SK-N-SH (cell line): ENCODE results near the gene DNAJC5. TPM values are rescaled to one million over a fixed set of nuclear protein-coding genes. Genes with fewer than 3 reads are reported as not detected.

Source experiments
- CTCF ChIA-PET: fragments of 300-600, 350-600 bp; formaldehyde crosslinking; extraction: SDS; loops from one replicate; lab custom pipeline; 2021; lab: Yijun Ruan, JAX
- POLR2A ChIA-PET: fragments of 350-600 bp; sonication (Branson Sonifier 250); formaldehyde crosslinking; extraction: SDS; loops from one replicate; lab custom pipeline; 2020; ENCODE audit warnings: antibody characterized with exemption, inconsistent platforms; lab: Yijun Ruan, JAX
- DNase-seq: peaks from one replicate; pipeline ENCODE4 v3.0.0; 2012
- H2AFZ ChIP-seq: fragments of 200-600 bp; sonication (generic); 2 replicates; pipeline ENCODE4 v1.8.1; 2016; ENCODE audit warnings: antibody characterized with exemption, mild to moderate bottlenecking, low read depth
- H3F3A ChIP-seq: fragments of 200-600 bp; sonication (generic); replicated peaks from 2 replicates; pipeline ENCODE3; 2016; ENCODE audit warnings: antibody characterized with exemption, mild to moderate bottlenecking; ENCODE audit not compliant: insufficient read depth
- H3K27ac ChIP-seq, 2 experiments: fragments of 200-500 bp in 1 of 2; fragments of 200-600 bp in 1 of 2; sonication (Bioruptor generic) in 1 of 2; sonication (generic), shearing (Covaris generic) in 1 of 2; 2 replicates each; pipeline versions ENCODE4 v1.5.1 to v1.6.1; 2014 to 2016; ENCODE audit warnings: low read depth in 2 of 2, inconsistent platforms in 1 of 2, low read length in 1 of 2, mild to moderate bottlenecking in 1 of 2, mixed read lengths in 1 of 2
- H3K27me3 ChIP-seq: fragments of 200-600 bp; sonication (generic), shearing (Covaris generic); 2 replicates; pipeline ENCODE4 v1.6.1; 2016; ENCODE audit warnings: mixed run types; ENCODE audit not compliant: insufficient read depth
- H3K36me3 ChIP-seq, 2 experiments: fragments of 200-500 bp in 1 of 2; fragments of 200-600 bp in 1 of 2; sonication (Bioruptor generic) in 1 of 2; sonication (generic) in 1 of 2; replicated peaks in 1 of 2; 2 replicates each; pipeline versions ENCODE3 to v1.5.1; 2014 to 2016; ENCODE audit warnings: low read length in 1 of 2, mild to moderate bottlenecking in 1 of 2; ENCODE audit not compliant: insufficient read depth in 2 of 2, control insufficient read depth in 1 of 2
- H3K4me1 ChIP-seq, 2 experiments: fragments of 200-500 bp in 1 of 2; fragments of 200-600 bp in 1 of 2; sonication (Bioruptor generic) in 1 of 2; sonication (generic), shearing (Covaris generic) in 1 of 2; 2 replicates each; pipeline versions ENCODE4 v1.5.1 to v1.6.1; 2014 to 2016; ENCODE audit warnings: low read depth in 1 of 2, low read length in 1 of 2, mixed run types in 1 of 2; ENCODE audit not compliant: insufficient read depth in 2 of 2, control insufficient read depth in 1 of 2
- H3K4me2 ChIP-seq: fragments of 200-600 bp; sonication (generic), shearing (Covaris generic); 2 replicates; pipeline ENCODE4 v1.6.1; 2017; ENCODE audit warnings: mixed run types
- H3K4me3 ChIP-seq, 2 experiments: fragments of 200-500 bp in 1 of 2; fragments of 200-600 bp in 1 of 2; sonication (Bioruptor generic) in 1 of 2; sonication (generic), shearing (Covaris generic) in 1 of 2; 2 replicates each; pipeline versions ENCODE4 v1.5.1 to v1.8.1; 2014 to 2016; ENCODE audit warnings: low read depth in 2 of 2, inconsistent platforms in 1 of 2, low read length in 1 of 2, mild to moderate bottlenecking in 1 of 2, mixed read lengths in 1 of 2, moderate library complexity in 1 of 2
- H3K79me2 ChIP-seq: fragments of 200-600 bp; sonication (generic); 2 replicates; pipeline ENCODE4 v1.8.1; 2017; ENCODE audit warnings: mild to moderate bottlenecking; ENCODE audit not compliant: insufficient read depth
- H3K9ac ChIP-seq: fragments of 200-600 bp; sonication (generic); 2 replicates; pipeline ENCODE4 v1.6.1; 2017; ENCODE audit warnings: mixed run types
- H3K9me2 ChIP-seq: fragments of 200-600 bp; sonication (generic); 2 replicates; pipeline ENCODE4 v1.6.1; 2017; ENCODE audit warnings: mixed run types
- H3K9me3 ChIP-seq: fragments of 200-600 bp; sonication (generic); 2 replicates; pipeline ENCODE4 v1.6.1; 2017; ENCODE audit warnings: mixed run types, mild to moderate bottlenecking, moderate library complexity
- H4K20me1 ChIP-seq: fragments of 200-600 bp; sonication (generic); 2 replicates; pipeline ENCODE4 v1.6.1; 2017; ENCODE audit warnings: mild to moderate bottlenecking, mixed run types; ENCODE audit not compliant: insufficient read depth
- FOXJ3 ChIP-seq: sonication (generic); formaldehyde crosslinking; IDR thresholded peaks from 2 replicates; pipeline ENCODE4 v1.5.1; 2020; ENCODE audit warnings: mild to moderate bottlenecking, missing genetic modification reagents
- FOXM1 ChIP-seq: IDR thresholded peaks from 2 replicates; pipeline ENCODE4 v1.4.0; 2012; ENCODE audit warnings: low read depth, mild to moderate bottlenecking
- IRF3 ChIP-seq: fragments of 150-350 bp; IDR thresholded peaks from 2 replicates; pipeline ENCODE4 v1.6.1; 2016; ENCODE audit warnings: mild to moderate bottlenecking, low read depth, low read length
- JUND ChIP-seq: IDR thresholded peaks from 2 replicates; pipeline ENCODE4 v1.4.0; 2012
- MXI1 ChIP-seq: IDR thresholded peaks from 2 replicates; pipeline ENCODE4 v1.6.1; 2012; ENCODE audit warnings: mild to moderate bottlenecking, low read depth, low read length, improper control_type of control experiment
- NFIC ChIP-seq: IDR thresholded peaks from 2 replicates; pipeline ENCODE4 v1.4.0; 2012; ENCODE audit warnings: borderline replicate concordance
- RAD21 ChIP-seq: IDR thresholded peaks from 2 replicates; pipeline ENCODE4 v1.6.1; 2012; ENCODE audit warnings: mild to moderate bottlenecking, low read length
- RCOR1 ChIP-seq: fragments of 150-350 bp; IDR thresholded peaks from 2 replicates; pipeline ENCODE4 v1.6.1; 2017; ENCODE audit warnings: antibody characterized with exemption, low read length
- RXRA ChIP-seq: IDR thresholded peaks from 2 replicates; pipeline ENCODE4 v1.4.0; 2012; ENCODE audit warnings: low read depth, mild to moderate bottlenecking, borderline replicate concordance
- SIN3A ChIP-seq: IDR thresholded peaks from 2 replicates; pipeline ENCODE4 v1.6.1; 2012; ENCODE audit warnings: low read depth, mild to moderate bottlenecking, low read length, moderate library complexity, borderline replicate concordance
- USF1 ChIP-seq: IDR thresholded peaks from 2 replicates; pipeline ENCODE4 v1.4.0; 2012; ENCODE audit warnings: low read depth, borderline replicate concordance
- WGBS: methylation state at CpG from one replicate; pipeline ENCODE4 v1.1.6; 2017; ENCODE audit warnings: low lambda C conversion rate; 5-methylcytosine and 5-hydroxymethylcytosine counted together
- polyA plus RNA-seq, 3 experiments: library from polyadenylated mRNA; depleted of rRNA; stranded (reverse); fragments of >200 nt; gene quantifications; 2 replicates each; pipeline ENCODE4 v1.2.3, GENCODE V29; 2012
- TF ChIP-seq, protein P1 (sequence below): IDR thresholded peaks from 2 replicates; pipeline ENCODE4 v1.4.0; 2012; ENCODE audit warnings: low read depth
- TF ChIP-seq, protein P2 (sequence below): IDR thresholded peaks from 2 replicates; pipeline ENCODE4; 2012

The DNAJC5 gene
- polyA plus RNA-seq, 1 of the 3 experiments (the other 2 are of a cell fraction) = 24.2 TPM

DNA sequence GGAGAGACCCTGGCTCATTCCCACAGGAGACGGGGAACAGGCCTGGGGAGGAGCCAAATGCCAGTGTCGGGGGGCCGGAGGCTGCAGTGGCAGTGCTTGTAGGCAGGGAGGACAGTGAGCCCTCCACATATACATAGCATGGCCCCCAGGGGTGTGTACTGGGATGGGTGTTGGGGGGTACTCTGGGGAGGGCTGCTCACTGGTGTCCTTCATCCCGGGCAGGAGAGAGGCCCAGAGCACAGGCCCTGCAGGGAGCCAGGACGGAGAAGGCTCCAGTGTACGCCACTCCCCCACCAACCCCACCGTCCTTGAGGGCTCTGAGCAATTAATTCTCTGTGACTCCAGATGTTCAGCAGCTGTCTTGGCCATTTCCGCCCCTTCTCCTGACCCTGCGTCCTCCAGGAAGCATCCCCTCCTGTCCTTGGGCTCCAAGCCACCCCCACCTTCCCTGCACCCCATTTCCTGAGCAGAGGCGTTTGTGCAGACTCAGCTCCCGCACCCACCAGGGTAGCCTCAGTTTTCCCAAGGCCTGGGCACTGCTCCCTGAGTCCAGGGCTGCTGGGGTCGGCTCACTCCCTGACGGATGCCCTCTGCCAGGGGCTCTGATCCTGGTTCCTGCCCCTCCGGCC lies 37.0 kb upstream of the DNAJC5 start:
- Histone ChIP-seq H3K4me1 (peaks cover 0 to 52% of the 10 kb centered on the region in 2 experiments; a peak in 1 of 4 replicates), H3K9ac (no peak overlapping the region), H3K79me2 (no peaks in the 10 kb centered on the region), H3K27me3 (no peaks in the 10 kb centered on the region), H3F3A (no peaks in the 10 kb centered on the region), H2AFZ (no peak overlapping the region), H3K27ac (peak overlapping the region in 1 of 2 experiments; percentile 76; a peak in 2 of 4 replicates), H3K9me3 (no peaks in the 10 kb centered on the region), H4K20me1 (no peaks in the 10 kb centered on the region), H3K36me3 (peaks cover 0 to 13% of the 10 kb centered on the region in 2 experiments), H3K9me2 (no peaks in the 10 kb centered on the region), H3K4me3 (no peak overlapping the region), H3K4me2 (no peak overlapping the region)
- peak; percentile 78 for DNase-seq
- no peak for TF ChIP-seq FOXJ3
- no peak for TF ChIP-seq RCOR1
- no peak for TF ChIP-seq NFIC
- TF ChIP-seq, protein P1, sequence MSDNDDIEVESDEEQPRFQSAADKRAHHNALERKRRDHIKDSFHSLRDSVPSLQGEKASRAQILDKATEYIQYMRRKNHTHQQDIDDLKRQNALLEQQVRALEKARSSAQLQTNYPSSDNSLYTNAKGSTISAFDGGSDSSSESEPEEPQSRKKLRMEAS = no peak
- no peak for TF ChIP-seq SIN3A
- TF ChIP-seq FOXM1 = no peak
- no peak for TF ChIP-seq MXI1
- TF ChIP-seq IRF3 = no peak
- TF ChIP-seq JUND = no peak
- TF ChIP-seq, protein P2, sequence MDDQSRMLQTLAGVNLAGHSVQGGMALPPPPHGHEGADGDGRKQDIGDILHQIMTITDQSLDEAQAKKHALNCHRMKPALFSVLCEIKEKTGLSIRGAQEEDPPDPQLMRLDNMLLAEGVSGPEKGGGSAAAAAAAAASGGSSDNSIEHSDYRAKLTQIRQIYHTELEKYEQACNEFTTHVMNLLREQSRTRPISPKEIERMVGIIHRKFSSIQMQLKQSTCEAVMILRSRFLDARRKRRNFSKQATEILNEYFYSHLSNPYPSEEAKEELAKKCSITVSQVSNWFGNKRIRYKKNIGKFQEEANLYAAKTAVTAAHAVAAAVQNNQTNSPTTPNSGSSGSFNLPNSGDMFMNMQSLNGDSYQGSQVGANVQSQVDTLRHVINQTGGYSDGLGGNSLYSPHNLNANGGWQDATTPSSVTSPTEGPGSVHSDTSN = no peak
- no peak for TF ChIP-seq RXRA
- TF ChIP-seq USF1 = no peak
- ChIA-PET CTCF (interaction anchor here (1.0 to 2.3 kb wide), 5 partner anchors 38 to 116 kb away, joined by 3 to 11 read pairs (median 3); no protein-coding TSS in a partner anchor), POLR2A (no interaction called here)
- 57% methylated on average over 12 of the region's 14 CpGs for WGBS

GRCh38 chr20:63858393-63859165 lies 36.3 kb upstream of the DNAJC5 start:
- DNase-seq = peak; percentile 70
- no peaks in the 10 kb centered on the region for H3K27me3 ChIP-seq
- peaks cover 0 to 13% of the 10 kb centered on the region in 2 experiments for H3K36me3 ChIP-seq
- H3K79me2 ChIP-seq = peaks cover 4% of the 10 kb centered on the region
- H3K9me2 ChIP-seq = no peaks in the 10 kb centered on the region
- ChIA-PET POLR2A (no interaction called here), CTCF (interaction anchor here (0.7 to 2.3 kb wide), 8 partner anchors 17 to 115 kb away, joined by 3 to 11 read pairs (median 3); no protein-coding TSS in a partner anchor)
- peaks cover 0 to 53% of the 10 kb centered on the region in 2 experiments; a peak in 1 of 4 replicates for H3K4me1 ChIP-seq
- no peak overlapping the region for H3K4me3 ChIP-seq
- no peaks in the 10 kb centered on the region for H3F3A ChIP-seq
- no peak overlapping the region for H3K9ac ChIP-seq
- TF ChIP-seq RAD21 (peak; percentile 42; the same call in 1 of the 2 replicates), MXI1 (no peak)
- no peaks in the 10 kb centered on the region for H3K9me3 ChIP-seq
- H3K27ac ChIP-seq = peak overlapping the region in 1 of 2 experiments; percentile 76; a peak in 2 of 4 replicates
- no peaks in the 10 kb centered on the region for H4K20me1 ChIP-seq
- H3K4me2 ChIP-seq = no peak overlapping the region
- no peak overlapping the region for H2AFZ ChIP-seq
- 42% methylated on average over 9 of the region's 12 CpGs for WGBS
